ENCODE data around the gene ERFL. TPM values are rescaled to one million over a fixed set of nuclear protein-coding genes. Genes with fewer than 3 reads are reported as not detected.
A peak's percentile ranks its signal among the peaks of the same experiment; 100 is the strongest.

The ERFL gene
- polyA plus RNA-seq = under 1 TPM; 0.07 to 0.24 TPM

- Histone ChIP-seq H3K4me3 (ENCODE audit: low read depth in 1 of 2, low read length in 2 of 2) (peak within 1 kb of the TSS; percentile 35 to 53), H3K27me3 (ENCODE audit: control insufficient read depth in 1 of 2, insufficient read depth in 2 of 2, low read length in 2 of 2) (peaks cover 4 to 43% of the 10 kb centered on the region in 2 donors), H3K4me1 (ENCODE audit: control insufficient read depth in 2 of 2, insufficient read depth in 2 of 2, low read length in 1 of 2) (peaks cover 0 to 10% of the 10 kb centered on the region in 2 donors), H3K27ac (ENCODE audit: low read depth in 2 of 2, low read length in 1 of 2) (no peak within 1 kb of the TSS), H3K36me3 (ENCODE audit: control insufficient read depth in 2 of 2, insufficient read depth in 2 of 2, low read length in 1 of 2) (no peaks in the 10 kb centered on the region), H3K9me3 (ENCODE audit: control insufficient read depth in 2 of 2, insufficient read depth in 1 of 2, low read depth in 1 of 2, low read length in 1 of 2) (no peaks in the 10 kb centered on the region)
- 0 to 1% methylated on average over 18 to 49 of the region's 49 CpGs for WGBS, 2 donors
Observed at GRCh38 chr19:41928221-41928683, at the start of gene ERFL. TSS of gene ERFL (minus strand) at chr19:41928449. CDS start at chr19:41912919, 15,530 bp downstream.

- H3K9me3 ChIP-seq (ENCODE audit: control insufficient read depth in 2 of 2, insufficient read depth in 1 of 2, low read depth in 1 of 2, low read length in 1 of 2) = no peaks in the 10 kb centered on the region
- no peak overlapping the region for H3K4me3 ChIP-seq (ENCODE audit: low read depth in 1 of 2, low read length in 2 of 2)
- H3K27ac ChIP-seq (ENCODE audit: low read depth in 2 of 2, low read length in 1 of 2) = no peak overlapping the region
- WGBS, 2 donors = 82 to 83% methylated on average over 22 of the region's 22 CpGs
- no peaks in the 10 kb centered on the region for H3K4me1 ChIP-seq (ENCODE audit: control insufficient read depth in 2 of 2, insufficient read depth in 2 of 2, low read length in 1 of 2)
- no peaks in the 10 kb centered on the region for H3K27me3 ChIP-seq (ENCODE audit: control insufficient read depth in 1 of 2, insufficient read depth in 2 of 2, low read length in 2 of 2)
- H3K36me3 ChIP-seq (ENCODE audit: control insufficient read depth in 2 of 2, insufficient read depth in 2 of 2, low read length in 1 of 2) = no peaks in the 10 kb centered on the region
Observed at GRCh38 chr19:41977916-41978315, 49.7 kb upstream of the ERFL start.

- Histone ChIP-seq H3K27ac (ENCODE audit: low read depth in 2 of 2, low read length in 1 of 2) (no peak overlapping the region), H3K4me1 (ENCODE audit: control insufficient read depth in 2 of 2, insufficient read depth in 2 of 2, low read length in 1 of 2) (no peaks in the 10 kb centered on the region), H3K27me3 (ENCODE audit: control insufficient read depth in 1 of 2, insufficient read depth in 2 of 2, low read length in 2 of 2) (no peaks in the 10 kb centered on the region), H3K36me3 (ENCODE audit: control insufficient read depth in 2 of 2, insufficient read depth in 2 of 2, low read length in 1 of 2) (no peaks in the 10 kb centered on the region), H3K9me3 (ENCODE audit: control insufficient read depth in 2 of 2, insufficient read depth in 1 of 2, low read depth in 1 of 2, low read length in 1 of 2) (no peaks in the 10 kb centered on the region), H3K4me3 (ENCODE audit: low read depth in 1 of 2, low read length in 2 of 2) (no peak overlapping the region)
- 47 to 61% methylated on average over 8 of the region's 8 CpGs for WGBS, 2 donors
Observed at GRCh38 chr19:41974652-41975051, 46.4 kb upstream of the ERFL start.

- H3K27me3 ChIP-seq (ENCODE audit: control insufficient read depth in 1 of 2, insufficient read depth in 2 of 2, low read length in 2 of 2) = no peaks in the 10 kb centered on the region
- 88 to 89% methylated on average over 11 of the region's 11 CpGs for WGBS, 2 donors
- H3K36me3 ChIP-seq (ENCODE audit: control insufficient read depth in 2 of 2, insufficient read depth in 2 of 2, low read length in 1 of 2) = no peaks in the 10 kb centered on the region
- H3K9me3 ChIP-seq (ENCODE audit: control insufficient read depth in 2 of 2, insufficient read depth in 1 of 2, low read depth in 1 of 2, low read length in 1 of 2) = no peaks in the 10 kb centered on the region
- H3K4me3 ChIP-seq (ENCODE audit: low read depth in 1 of 2, low read length in 2 of 2) = no peak overlapping the region
- H3K4me1 ChIP-seq (ENCODE audit: control insufficient read depth in 2 of 2, insufficient read depth in 2 of 2, low read length in 1 of 2) = no peaks in the 10 kb centered on the region
- no peak overlapping the region for H3K27ac ChIP-seq (ENCODE audit: low read depth in 2 of 2, low read length in 1 of 2)
Observed at GRCh38 chr19:41971363-41971762, 43.1 kb upstream of the ERFL start.

GRCh38 chr19:41969772-41970458 lies 41.7 kb upstream of the ERFL start:
- H3K27ac ChIP-seq (ENCODE audit: low read depth in 2 of 2, low read length in 1 of 2) = no peak overlapping the region
- no peaks in the 10 kb centered on the region for H3K36me3 ChIP-seq (ENCODE audit: control insufficient read depth in 2 of 2, insufficient read depth in 2 of 2, low read length in 1 of 2)
- no peaks in the 10 kb centered on the region for H3K9me3 ChIP-seq (ENCODE audit: control insufficient read depth in 2 of 2, insufficient read depth in 1 of 2, low read depth in 1 of 2, low read length in 1 of 2)
- H3K27me3 ChIP-seq (ENCODE audit: control insufficient read depth in 1 of 2, insufficient read depth in 2 of 2, low read length in 2 of 2) = no peaks in the 10 kb centered on the region
- H3K4me1 ChIP-seq (ENCODE audit: control insufficient read depth in 2 of 2, insufficient read depth in 2 of 2, low read length in 1 of 2) = no peaks in the 10 kb centered on the region
- no peak overlapping the region for H3K4me3 ChIP-seq (ENCODE audit: low read depth in 1 of 2, low read length in 2 of 2)
- 86 to 91% methylated on average over 19 of the region's 19 CpGs for WGBS, 2 donors

GRCh38 chr19:41968751-41969595 lies 40.7 kb upstream of the ERFL start:
- H3K9me3 ChIP-seq (ENCODE audit: control insufficient read depth in 2 of 2, insufficient read depth in 1 of 2, low read depth in 1 of 2, low read length in 1 of 2) = no peaks in the 10 kb centered on the region
- 78 to 81% methylated on average over 28 of the region's 28 CpGs for WGBS, 2 donors

GRCh38 chr19:41967054-41967783 lies 39.0 kb upstream of the ERFL start:
- 71 to 77% methylated on average over 25 to 26 of the region's 26 CpGs for whole genome bisulfite sequencing, 2 donors
- H3K4me3 ChIP-seq (ENCODE audit: low read depth in 1 of 2, low read length in 2 of 2) = no peak overlapping the region
- no peaks in the 10 kb centered on the region for H3K36me3 ChIP-seq (ENCODE audit: control insufficient read depth in 2 of 2, insufficient read depth in 2 of 2, low read length in 1 of 2)
- H3K27ac ChIP-seq (ENCODE audit: low read depth in 2 of 2, low read length in 1 of 2) = no peak overlapping the region
- no peaks in the 10 kb centered on the region for H3K9me3 ChIP-seq (ENCODE audit: control insufficient read depth in 2 of 2, insufficient read depth in 1 of 2, low read depth in 1 of 2, low read length in 1 of 2)
- no peaks in the 10 kb centered on the region for H3K4me1 ChIP-seq (ENCODE audit: control insufficient read depth in 2 of 2, insufficient read depth in 2 of 2, low read length in 1 of 2)
- H3K27me3 ChIP-seq (ENCODE audit: control insufficient read depth in 1 of 2, insufficient read depth in 2 of 2, low read length in 2 of 2) = no peaks in the 10 kb centered on the region

More at GRCh38 chr19:41968751-41969595, 40.7 kb upstream of the ERFL start:
- Histone ChIP-seq H3K4me1 (ENCODE audit: control insufficient read depth in 2 of 2, insufficient read depth in 2 of 2, low read length in 1 of 2) (no peaks in the 10 kb centered on the region), H3K4me3 (ENCODE audit: low read depth in 1 of 2, low read length in 2 of 2) (no peak overlapping the region), H3K27ac (ENCODE audit: low read depth in 2 of 2, low read length in 1 of 2) (no peak overlapping the region), H3K36me3 (ENCODE audit: control insufficient read depth in 2 of 2, insufficient read depth in 2 of 2, low read length in 1 of 2) (no peaks in the 10 kb centered on the region), H3K27me3 (ENCODE audit: control insufficient read depth in 1 of 2, insufficient read depth in 2 of 2, low read length in 2 of 2) (no peaks in the 10 kb centered on the region)

- H3K36me3 ChIP-seq (ENCODE audit: control insufficient read depth in 2 of 2, insufficient read depth in 2 of 2, low read length in 1 of 2) = no peaks in the 10 kb centered on the region
- no peak overlapping the region for H3K4me3 ChIP-seq (ENCODE audit: low read depth in 1 of 2, low read length in 2 of 2)
- H3K27me3 ChIP-seq (ENCODE audit: control insufficient read depth in 1 of 2, insufficient read depth in 2 of 2, low read length in 2 of 2) = no peaks in the 10 kb centered on the region
- whole genome bisulfite sequencing, 2 donors = 51 to 68% methylated on average over 5 of the region's 5 CpGs
- no peak overlapping the region for H3K27ac ChIP-seq (ENCODE audit: low read depth in 2 of 2, low read length in 1 of 2)
- H3K9me3 ChIP-seq (ENCODE audit: control insufficient read depth in 2 of 2, insufficient read depth in 1 of 2, low read depth in 1 of 2, low read length in 1 of 2) = no peaks in the 10 kb centered on the region
- H3K4me1 ChIP-seq (ENCODE audit: control insufficient read depth in 2 of 2, insufficient read depth in 2 of 2, low read length in 1 of 2) = no peaks in the 10 kb centered on the region
Observed at GRCh38 chr19:41965106-41965505, 36.9 kb upstream of the ERFL start.

- H3K36me3 ChIP-seq (ENCODE audit: control insufficient read depth in 2 of 2, insufficient read depth in 2 of 2, low read length in 1 of 2) = peaks cover 0 to 8% of the 10 kb centered on the region in 2 donors
- H3K4me1 ChIP-seq (ENCODE audit: control insufficient read depth in 2 of 2, insufficient read depth in 2 of 2, low read length in 1 of 2) = peaks cover 0 to 6% of the 10 kb centered on the region in 2 donors
- H3K4me3 ChIP-seq (ENCODE audit: low read depth in 1 of 2, low read length in 2 of 2) = no peak overlapping the region
- no peak overlapping the region for H3K27ac ChIP-seq (ENCODE audit: low read depth in 2 of 2, low read length in 1 of 2)
- 96% methylated on average over 5 of the region's 5 CpGs for WGBS, 2 donors
- H3K9me3 ChIP-seq (ENCODE audit: control insufficient read depth in 2 of 2, insufficient read depth in 1 of 2, low read depth in 1 of 2, low read length in 1 of 2) = no peaks in the 10 kb centered on the region
- H3K27me3 ChIP-seq (ENCODE audit: control insufficient read depth in 1 of 2, insufficient read depth in 2 of 2, low read length in 2 of 2) = no peaks in the 10 kb centered on the region
Observed at GRCh38 chr19:41960973-41961372, 32.7 kb upstream of the ERFL start.
